ENCODE data around the gene PTGR1.

PTGR1 gene

DNA sequence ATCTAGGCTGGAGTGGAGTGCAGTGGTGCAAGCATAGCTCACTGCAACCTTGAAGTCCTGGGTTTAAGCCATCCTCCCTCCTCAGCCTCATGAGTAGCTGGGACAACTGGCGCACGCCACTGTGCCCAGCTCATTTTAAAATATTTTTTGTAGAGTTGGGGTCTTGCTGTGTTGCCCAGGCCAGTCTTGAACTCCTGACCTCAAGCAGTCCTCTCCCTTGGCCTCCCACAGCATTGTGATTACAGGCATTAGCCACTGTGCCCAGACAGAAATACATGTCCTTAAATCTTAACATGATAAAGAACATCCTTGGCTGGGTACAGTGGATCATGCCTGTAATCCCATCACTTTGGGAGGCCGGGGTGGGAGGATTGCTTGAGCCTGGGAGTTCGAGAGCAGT is 67.7 kb downstream of the PTGR1 start:
- DNase-seq: no peak

DNA sequence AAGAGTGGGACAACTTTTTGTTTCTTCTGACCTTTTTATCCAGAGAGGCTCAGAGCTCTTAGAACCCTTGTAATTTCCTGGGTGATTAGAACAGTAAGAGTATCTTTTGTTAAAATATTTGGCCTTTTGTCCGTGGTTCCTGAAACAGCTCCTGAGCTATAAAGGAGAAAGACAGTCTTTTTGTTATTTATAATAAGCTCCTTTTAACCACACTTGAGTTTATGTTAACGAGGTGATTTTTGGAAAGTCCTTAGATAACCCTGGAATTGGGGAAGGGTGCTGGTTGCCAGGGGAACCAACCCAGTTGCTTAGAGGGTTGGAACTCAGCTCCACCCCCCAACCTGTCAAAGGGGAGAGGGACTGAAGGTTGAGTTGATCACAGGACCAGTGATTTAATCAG is 69.7 kb downstream of the PTGR1 start:
- no peak for DNase-seq

DNA sequence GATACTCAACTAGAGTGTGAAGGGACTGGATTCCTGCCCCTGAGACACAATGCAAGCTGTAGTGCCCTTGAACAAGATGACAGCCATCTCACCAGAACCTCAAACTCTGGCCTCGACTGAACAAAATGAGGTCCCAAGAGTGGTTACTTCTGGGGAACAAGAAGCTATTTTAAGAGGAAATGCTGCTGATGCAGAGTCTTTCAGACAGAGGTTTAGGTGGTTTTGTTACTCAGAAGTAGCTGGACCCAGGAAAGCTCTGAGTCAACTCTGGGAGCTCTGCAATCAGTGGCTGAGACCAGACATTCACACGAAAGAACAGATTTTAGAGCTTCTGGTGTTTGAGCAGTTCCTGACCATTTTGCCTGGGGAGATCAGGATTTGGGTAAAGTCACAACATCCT is 72.1 kb downstream of the PTGR1 start:
- DNase-seq: no peak

DNA sequence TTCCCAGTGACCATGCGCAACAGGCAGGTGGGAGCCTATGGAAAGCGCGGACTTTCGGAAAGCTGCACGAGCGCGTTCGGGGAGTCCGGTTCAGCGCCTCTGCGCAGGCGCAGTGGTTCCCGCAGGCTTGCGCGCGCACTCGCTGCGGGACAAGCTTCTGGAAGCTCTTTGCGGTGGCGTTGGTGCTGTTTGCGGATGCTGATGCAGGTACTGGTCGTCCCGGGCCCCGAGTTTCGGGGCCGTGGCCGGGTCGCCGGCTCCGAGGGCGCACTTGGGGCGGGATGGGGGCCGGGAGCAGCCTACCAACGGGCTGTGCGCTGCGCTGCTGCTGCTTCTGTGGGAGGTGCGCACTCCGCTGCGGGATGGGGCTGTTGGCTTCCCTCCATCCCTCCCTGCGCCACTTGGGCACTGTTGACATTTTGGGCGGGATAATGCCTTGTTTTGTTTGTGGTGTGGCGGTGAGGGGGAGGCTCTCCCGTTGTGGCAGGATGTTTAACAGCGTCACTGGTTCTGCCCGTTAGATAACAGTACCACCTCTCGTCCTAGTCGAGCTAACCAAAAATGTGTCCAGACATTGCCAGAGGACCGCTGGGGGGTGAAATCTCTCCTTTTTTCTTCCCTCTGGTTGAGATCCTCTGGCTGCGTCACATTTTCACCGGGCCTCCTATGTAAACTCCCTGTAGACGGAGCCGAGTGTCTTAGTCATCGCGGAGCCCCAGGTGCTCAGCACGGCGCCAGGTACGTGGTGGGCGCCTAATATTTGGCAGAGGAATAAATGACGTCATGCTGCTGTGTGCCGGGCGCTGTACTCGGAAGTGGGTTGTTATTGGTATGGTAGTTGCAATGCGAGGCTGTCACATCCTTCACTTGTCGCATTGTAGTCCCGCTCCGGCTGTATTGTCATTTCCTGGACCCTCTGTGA is 74.1 kb downstream of the PTGR1 start, which contains the start of gene ZNF483:
ZNF483 (plus strand) TSS at position 124 of the 922 bp plus-strand sequence. CDS start 2,217 bp downstream, outside the sequence.
- peak; percentile 41 for DNase-seq

DNA sequence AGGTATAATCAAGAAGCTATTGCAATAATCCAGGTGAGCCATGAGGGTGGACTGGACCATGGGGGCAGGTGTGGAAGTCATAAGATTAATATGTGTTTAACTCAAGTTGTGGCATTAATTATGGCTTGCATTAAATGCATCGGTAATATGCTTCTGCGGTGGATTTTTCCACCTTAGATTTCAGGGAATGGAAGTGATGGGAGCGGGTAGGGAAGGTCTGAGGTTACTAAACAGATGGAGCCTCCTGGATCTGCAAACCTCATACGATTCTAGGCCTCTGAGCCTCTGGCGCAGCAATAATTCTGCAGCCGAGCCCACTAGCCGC is 74.8 kb downstream of the PTGR1 start:
- no peak for DNase-seq

DNA sequence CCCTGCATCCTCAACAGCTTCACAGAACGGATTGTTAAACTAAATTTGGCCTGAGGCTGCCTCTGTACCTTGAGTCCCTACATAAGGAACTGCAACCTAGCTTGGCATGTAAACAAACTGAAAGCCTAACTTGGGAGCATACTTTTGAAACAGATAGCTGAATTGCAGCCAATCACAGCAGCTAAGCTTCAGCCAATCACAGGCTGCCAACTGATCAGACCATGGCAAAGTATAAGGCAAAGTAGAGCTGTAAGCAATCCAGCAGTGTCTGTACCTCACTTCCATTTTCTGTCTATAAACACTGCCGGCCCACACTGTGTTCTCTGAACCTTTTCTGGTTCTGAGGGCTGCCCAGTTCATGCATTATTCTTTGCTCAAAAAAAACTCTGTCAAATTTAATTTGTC is 83.4 kb downstream of the PTGR1 start:
- no peak for DNase-seq

DNA sequence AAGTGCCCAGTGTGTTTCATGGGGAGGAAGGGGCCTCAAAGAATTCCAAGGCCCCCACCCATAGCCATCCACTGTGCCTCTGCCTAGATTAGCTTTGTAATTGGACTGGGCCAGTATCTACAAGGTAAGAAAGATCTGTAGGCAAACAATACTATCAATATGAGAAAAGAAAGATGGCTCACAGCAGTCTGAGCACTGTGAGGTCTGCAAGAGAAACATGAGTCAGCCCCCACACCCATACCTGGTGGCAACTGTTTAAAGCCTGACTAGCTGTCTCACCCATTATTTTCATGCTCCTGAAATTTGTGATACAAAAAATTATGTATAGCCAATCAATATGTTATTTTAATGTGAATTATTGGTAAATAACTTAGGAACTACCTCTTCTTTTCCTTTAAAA is 84.5 kb downstream of the PTGR1 start:
- no peak for DNase-seq

Data from NCI-H1436 treated with DMSO at 0.1 percent for 48 hours (cell line).